Measurements from ENCODE around the gene MCC.
"Not testable (repeated sequence)": the region's sequence is repeated elsewhere in the genome, so short reads cannot be mapped to it uniquely, and the experiment has no call there.

Gene MCC

DNA sequence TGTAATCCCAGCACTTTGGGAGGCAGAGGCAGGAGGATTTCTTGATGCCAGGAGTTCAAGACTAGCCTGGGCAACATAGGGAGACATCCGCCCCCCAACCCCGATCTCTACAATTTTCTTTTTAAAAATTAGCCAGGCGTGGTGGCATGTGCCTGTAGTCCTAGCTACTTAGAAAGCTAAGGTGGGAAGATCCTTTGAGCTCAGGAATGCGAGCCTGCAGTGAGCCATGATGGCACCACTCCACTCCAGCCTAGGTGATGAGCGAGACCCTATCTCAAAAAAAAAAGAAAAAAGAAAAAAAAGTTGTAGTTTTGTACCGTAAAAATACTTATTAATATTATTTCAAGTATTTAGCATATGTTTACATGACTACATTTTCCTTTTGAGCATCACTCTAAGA, 82.7 kb downstream of the MCC start:
- no peak overlapping the region for H3K4me3 ChIP-seq (ENCODE audit: low read length)
- no peak for TF ChIP-seq ZNF274 (IDR thresholded peaks at IDR 0.05; ENCODE audit: low read depth, low read length)

- TF ChIP-seq ZNF274 (IDR thresholded peaks at IDR 0.05; ENCODE audit: low read depth, low read length): no peak
- no peak overlapping the region for H3K4me3 ChIP-seq (ENCODE audit: low read length)
Observed at GRCh38 chr5:113404269-113404668, 84.0 kb downstream of the MCC start.

DNA sequence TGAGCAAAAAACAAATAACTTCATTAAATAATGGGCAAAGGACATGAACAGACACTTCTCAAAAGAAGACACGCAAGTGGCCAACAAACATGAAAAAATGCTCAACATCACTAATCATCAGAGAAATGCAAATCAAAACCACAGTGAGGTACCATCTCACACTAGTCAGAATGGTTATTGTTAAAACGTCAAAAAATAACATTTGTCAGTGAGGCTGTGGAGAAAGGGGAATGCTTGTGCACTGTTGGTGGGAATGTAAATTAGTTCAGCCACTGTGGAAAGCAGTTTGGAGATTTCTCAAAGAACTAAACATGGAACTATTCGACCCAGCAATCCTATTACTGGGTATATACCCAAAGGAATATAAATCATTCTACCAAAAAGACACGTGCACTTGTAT, 90.3 kb downstream of the MCC start:
- not testable (repeated sequence) for H3K4me3 ChIP-seq (ENCODE audit: low read length)

DNA sequence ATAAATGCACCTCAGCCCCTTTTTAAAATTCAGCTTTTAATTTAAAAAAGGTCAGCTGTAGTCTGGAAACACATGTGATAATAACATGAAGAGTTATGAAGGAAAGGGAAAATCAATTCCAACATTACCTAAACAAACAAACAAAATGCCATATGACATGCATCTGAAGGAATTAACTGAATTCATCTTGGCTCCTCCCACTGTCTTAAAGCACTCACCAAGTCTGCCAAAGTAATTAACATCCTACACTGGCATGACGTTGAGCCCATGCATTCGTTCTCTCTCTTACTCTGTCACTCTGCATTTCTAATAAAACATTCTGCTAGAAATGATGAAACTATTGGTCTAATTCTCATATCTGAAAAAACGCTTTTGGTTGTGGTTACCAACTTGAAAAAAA, 91.2 kb downstream of the MCC start:
- TF ChIP-seq ZNF274 (IDR thresholded peaks at IDR 0.05; ENCODE audit: low read depth, low read length): no peak
- H3K4me3 ChIP-seq (ENCODE audit: low read length): no peak overlapping the region

GRCh38 chr5:113394658-113395057, 93.6 kb downstream of the MCC start:
- TF ChIP-seq ZNF274 (IDR thresholded peaks at IDR 0.05; ENCODE audit: low read depth, low read length): no peak
- H3K4me3 ChIP-seq (ENCODE audit: low read length): no peak overlapping the region

DNA sequence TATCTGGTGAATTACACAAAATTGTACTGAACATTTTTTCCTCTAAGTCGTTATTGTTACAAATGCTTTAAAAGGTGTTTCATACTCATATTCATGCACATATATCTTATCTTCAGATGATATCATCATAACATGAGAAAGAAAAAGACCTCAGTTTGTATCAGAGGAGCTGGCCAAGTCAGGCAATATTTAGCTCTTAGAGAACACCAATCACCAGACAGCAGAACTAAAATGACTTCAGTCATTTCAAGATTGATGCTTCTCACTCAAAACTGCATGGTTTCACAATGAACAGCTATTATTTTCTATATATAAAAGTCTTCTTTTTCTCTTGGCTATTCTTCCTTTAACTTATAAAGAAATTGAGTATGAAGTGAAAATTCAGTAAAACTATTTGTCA, 98.0 kb downstream of the MCC start:
- no peak overlapping the region for H3K4me3 ChIP-seq (ENCODE audit: low read length)
- no peak for TF ChIP-seq ZNF274 (IDR thresholded peaks at IDR 0.05; ENCODE audit: low read depth, low read length)

DNA sequence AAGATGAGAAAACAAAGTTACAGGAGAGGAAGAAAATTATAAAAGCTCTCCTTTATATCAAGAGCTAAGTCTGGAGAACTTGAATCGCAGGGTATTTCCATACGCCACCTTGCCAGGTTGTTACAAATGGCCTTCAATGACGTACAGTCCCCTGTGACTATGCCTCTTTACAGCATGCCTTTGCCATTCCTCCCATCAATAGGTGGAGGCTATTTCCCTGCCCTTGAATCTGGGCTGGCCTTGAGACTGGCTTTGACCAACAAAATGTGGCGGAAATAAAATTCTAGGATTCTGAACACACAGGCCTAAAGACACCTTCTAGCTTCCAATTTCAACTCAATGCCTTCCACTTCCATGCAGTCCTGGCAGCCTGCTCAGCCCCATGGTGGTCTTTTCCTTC, 99.1 kb downstream of the MCC start:
- H3K4me3 ChIP-seq (ENCODE audit: low read length): no peak overlapping the region
- no peak for TF ChIP-seq ZNF274 (IDR thresholded peaks at IDR 0.05; ENCODE audit: low read depth, low read length)

DNA sequence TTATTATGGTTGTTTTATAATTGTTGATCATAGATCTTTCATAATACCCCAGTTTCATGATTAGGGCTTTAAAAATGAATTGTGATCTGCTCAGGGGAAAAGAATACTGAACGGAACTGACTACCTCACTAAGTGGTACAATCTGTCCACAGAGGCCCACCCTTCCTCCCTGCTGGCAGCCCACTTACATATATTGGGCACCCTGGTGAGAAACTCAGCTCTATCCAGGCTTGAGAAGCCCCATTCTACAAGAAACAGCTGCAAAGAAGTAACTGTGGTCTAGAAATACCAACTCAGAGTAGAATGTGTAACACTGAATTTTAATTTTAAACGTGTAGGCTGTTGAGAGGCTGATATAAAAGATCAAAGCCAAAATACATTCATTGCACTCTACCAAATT, 100.4 kb downstream of the MCC start:
- no peak for TF ChIP-seq ZNF274 (IDR thresholded peaks at IDR 0.05; ENCODE audit: low read depth, low read length)
- H3K4me3 ChIP-seq (ENCODE audit: low read length): no peak overlapping the region

DNA sequence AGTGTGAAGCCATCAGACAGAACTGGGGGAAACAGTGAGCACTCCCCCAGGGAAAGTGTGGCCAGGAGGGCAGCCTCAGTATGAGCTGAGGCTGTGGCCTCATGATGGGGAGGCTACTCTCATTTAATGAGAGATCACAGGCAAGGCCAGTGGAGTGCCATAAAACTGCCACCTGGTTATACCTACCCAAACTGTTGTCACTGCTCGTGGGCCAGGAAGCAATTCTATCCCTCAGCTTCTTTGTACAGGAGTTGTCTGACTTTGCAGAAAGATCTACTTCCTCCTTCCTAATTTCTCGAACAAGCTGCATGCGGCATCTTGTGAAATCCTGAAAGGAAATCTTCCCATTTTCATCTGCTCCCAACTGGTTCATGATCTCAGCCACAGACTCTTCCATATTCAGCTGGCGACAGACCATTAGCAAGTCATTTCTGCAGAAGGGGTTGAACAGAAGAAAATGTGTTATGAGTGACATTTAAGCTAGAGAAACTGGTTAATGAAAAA, 103.4 kb downstream of the MCC start:
- H3K4me3 ChIP-seq (ENCODE audit: low read length): no peak overlapping the region
- TF ChIP-seq ZNF274 (IDR thresholded peaks at IDR 0.05; ENCODE audit: low read depth, low read length): no peak

- H3K4me3 ChIP-seq (ENCODE audit: low read length): no peak overlapping the region
- no peak for TF ChIP-seq ZNF274 (IDR thresholded peaks at IDR 0.05; ENCODE audit: low read depth, low read length)
Observed at GRCh38 chr5:113382731-113383130, 105.5 kb downstream of the MCC start.

DNA sequence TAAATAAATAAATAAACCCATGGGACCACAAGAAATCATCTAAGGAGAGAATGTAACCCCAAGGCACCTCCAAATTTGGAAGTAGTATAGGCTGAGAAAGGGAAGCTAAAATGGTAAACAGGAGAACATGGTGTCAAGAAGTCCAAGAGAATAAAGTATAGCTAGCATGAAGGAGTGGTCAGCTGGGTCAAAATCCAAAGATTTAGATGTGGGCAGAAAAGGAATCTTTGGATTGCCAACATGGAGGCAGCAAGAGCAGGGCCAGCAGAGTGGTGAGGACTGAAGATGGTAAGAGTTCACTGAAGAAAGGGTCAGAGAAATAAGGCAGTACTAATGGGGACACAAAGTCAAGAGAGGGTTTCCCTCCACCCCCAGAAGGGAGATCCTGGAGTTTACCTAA, 106.5 kb downstream of the MCC start:
- no peak for TF ChIP-seq ZNF274 (IDR thresholded peaks at IDR 0.05; ENCODE audit: low read depth, low read length)
- no peak overlapping the region for H3K4me3 ChIP-seq (ENCODE audit: low read length)

DNA sequence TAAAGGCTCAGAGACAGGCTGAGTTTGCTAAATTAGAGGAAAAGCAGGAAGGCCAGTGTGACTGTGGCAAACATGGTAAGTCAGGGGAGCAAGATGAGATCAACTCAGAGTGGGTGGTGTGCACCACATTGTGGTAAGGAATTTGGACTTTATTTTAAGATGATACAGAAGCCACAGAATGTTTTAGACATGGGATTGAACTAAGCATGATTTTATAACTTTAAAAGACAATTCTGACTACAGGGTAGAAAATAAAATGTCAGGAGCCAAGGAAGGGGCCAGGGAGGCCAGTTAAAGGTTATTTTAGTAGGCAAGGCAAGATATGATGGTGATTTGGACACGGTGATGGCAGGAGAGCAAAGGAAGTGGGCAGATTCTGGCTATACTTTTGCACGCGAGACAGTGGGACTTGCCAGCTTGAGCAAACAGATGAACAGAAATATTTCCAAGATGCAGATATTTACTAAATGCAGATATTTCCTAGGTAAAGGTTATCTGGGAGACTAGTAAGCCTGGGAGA, 107.4 kb downstream of the MCC start:
- no peak overlapping the region for H3K4me3 ChIP-seq (ENCODE audit: low read length)
- no peak for TF ChIP-seq ZNF274 (IDR thresholded peaks at IDR 0.05; ENCODE audit: low read depth, low read length)

GRCh38 chr5:113379936-113380806, 108.1 kb downstream of the MCC start:
- H3K4me3 ChIP-seq (ENCODE audit: low read length): no peak overlapping the region
- no peak for TF ChIP-seq ZNF274 (IDR thresholded peaks at IDR 0.05; ENCODE audit: low read depth, low read length)

GRCh38 chr5:113378959-113379541, 109.2 kb downstream of the MCC start:
- no peak for TF ChIP-seq ZNF274 (IDR thresholded peaks at IDR 0.05; ENCODE audit: low read depth, low read length)
- H3K4me3 ChIP-seq (ENCODE audit: low read length): no peak overlapping the region

DNA sequence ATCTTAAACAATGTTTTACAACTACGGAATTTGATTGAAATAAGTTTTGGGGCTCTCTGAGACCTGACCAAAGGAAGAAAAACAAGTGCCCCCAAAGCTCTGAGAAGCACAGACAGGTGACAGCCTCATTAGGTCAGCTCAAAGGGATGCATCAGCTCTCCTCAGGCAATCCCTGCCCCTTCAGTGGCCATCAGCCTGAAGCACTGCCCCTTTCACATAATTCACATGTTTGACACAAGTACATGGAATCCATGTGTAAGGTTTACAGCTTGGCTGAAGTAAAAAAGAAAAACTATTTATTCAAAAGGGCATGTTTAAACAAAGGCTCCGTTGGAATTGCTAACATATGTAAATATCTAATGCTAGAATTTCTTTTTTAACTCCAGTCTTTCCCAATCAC, 109.7 kb downstream of the MCC start:
- no peak overlapping the region for H3K4me3 ChIP-seq (ENCODE audit: low read length)
- TF ChIP-seq ZNF274 (IDR thresholded peaks at IDR 0.05; ENCODE audit: low read depth, low read length): no peak

Data from GM08714 (cell line).